Measurements from ENCODE around the gene KIFAP3. TPM values are rescaled to one million over a fixed set of nuclear protein-coding genes. Genes with fewer than 3 reads are reported as not detected.

Gene KIFAP3
- total and polyA plus RNA-seq, 2 of the 8 experiments (the other 6 are each of a cell fraction or from before 2014, with no cell fraction given) = 1.3 to 3.2 TPM

- no peak for TF ChIP-seq CHD7 (IDR thresholded peaks at IDR 0.05; ENCODE audit: insufficient replicate concordance, low read length)
- no peak for TF ChIP-seq KDM1A (IDR thresholded peaks at IDR 0.05; ENCODE audit: borderline replicate concordance, low read length)
- TF ChIP-seq POLR2A (IDR thresholded peaks at IDR 0.05; ENCODE audit: control extremely low read depth in 1 of 2, low read depth in 2 of 2, low read length in 2 of 2) = no peak
- no peak for TF ChIP-seq SIN3A (conservative IDR thresholded peaks at IDR 0.05 in 1 of 2, IDR thresholded peaks at IDR 0.05 in 1 of 2; ENCODE audit: low read depth in 1 of 2, low read length in 2 of 2)
- TF ChIP-seq SRF (IDR thresholded peaks at IDR 0.05; ENCODE audit: low read depth, low read length) = no peak
- TF ChIP-seq RBBP5 (IDR thresholded peaks at IDR 0.05; ENCODE audit: borderline replicate concordance, low read depth, low read length) = no peak
- TF ChIP-seq EZH2 (IDR thresholded peaks at IDR 0.05; ENCODE audit: low read depth, low read length, severe bottlenecking) = no peak
- no peak for TF ChIP-seq BACH1 (IDR thresholded peaks at IDR 0.05; ENCODE audit: low read length)
- TF ChIP-seq TAF7 (optimal IDR thresholded peaks at IDR 0.05; ENCODE audit: borderline replicate concordance, low read depth, low read length) = no peak
These were observed 26.0 kb downstream of the KIFAP3 start (continued) for GRCh38 chr1:170048515-170048914.

All from H1 (cell line).